WI38 (cell line): ENCODE data around the gene WDFY4.

Experiments
- H3K4me3 ChIP-seq: 2 replicates; pipeline ENCODE4 v1.5.1; 2011; ENCODE audit warnings: low read depth, mild to moderate bottlenecking, control low read depth, low read length
- CTCF ChIP-seq: IDR thresholded peaks from 2 replicates; pipeline ENCODE4 v1.5.1; 2012; ENCODE audit warnings: low read depth, mild to moderate bottlenecking, control low read depth, low read length

The WDFY4 gene

GRCh38 chr10:48691812-48692528 is 7.3 kb downstream of the WDFY4 start:
- H3K4me3 ChIP-seq = no peak overlapping the region
- no peak for TF ChIP-seq CTCF

- no peak overlapping the region for H3K4me3 ChIP-seq
- no peak for TF ChIP-seq CTCF
Observed at GRCh38 chr10:48692748-48693147, 8.1 kb downstream of the WDFY4 start.

- no peak for TF ChIP-seq CTCF
- H3K4me3 ChIP-seq = no peak overlapping the region
Observed at GRCh38 chr10:48693206-48693605, 8.5 kb downstream of the WDFY4 start.

GRCh38 chr10:48694371-48695030 is 9.8 kb downstream of the WDFY4 start:
- TF ChIP-seq CTCF = no peak
- no peak overlapping the region for H3K4me3 ChIP-seq

GRCh38 chr10:48695636-48696534 is 11.2 kb downstream of the WDFY4 start:
- no peak for TF ChIP-seq CTCF

GRCh38 chr10:48696535-48696873 is 11.8 kb downstream of the WDFY4 start:
- no peak overlapping the region for H3K4me3 ChIP-seq
- no peak for TF ChIP-seq CTCF

More at GRCh38 chr10:48695636-48696534, 11.2 kb downstream of the WDFY4 start:
- H3K4me3 ChIP-seq = no peak overlapping the region
